HG02642 (cell line): ENCODE results near the gene PSEN2.

Source experiments
- ATAC-seq: cut with Tn5 transposase; IDR thresholded peaks from one replicate; pipeline ENCODE4 v1.9.1; 2021; ENCODE audit warnings: mild to moderate bottlenecking; ENCODE audit not compliant: unreplicated experiment, poor library complexity

The PSEN2 gene

DNA sequence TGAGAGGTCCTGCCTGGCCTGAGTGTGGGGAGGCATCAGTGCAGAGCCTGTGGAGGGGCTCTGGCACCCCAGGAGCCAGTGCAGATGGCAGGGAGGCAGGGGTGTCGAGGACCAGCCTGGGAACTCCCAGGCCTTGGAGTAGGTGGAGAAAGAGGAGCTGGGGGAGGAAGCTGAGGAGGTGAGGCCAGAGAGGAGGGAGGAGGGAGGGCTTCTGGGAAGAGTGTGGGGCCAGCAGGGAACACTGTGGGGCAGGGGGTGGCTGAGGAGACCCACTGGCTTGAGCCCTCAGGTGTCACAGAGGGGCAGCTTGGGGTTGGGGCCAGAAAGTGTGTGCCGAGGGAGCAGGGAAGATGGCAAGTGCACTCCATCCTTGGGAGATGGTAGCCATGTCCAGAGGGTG, 73.5 kb downstream of the PSEN2 start:
- no peak for ATAC-seq

DNA sequence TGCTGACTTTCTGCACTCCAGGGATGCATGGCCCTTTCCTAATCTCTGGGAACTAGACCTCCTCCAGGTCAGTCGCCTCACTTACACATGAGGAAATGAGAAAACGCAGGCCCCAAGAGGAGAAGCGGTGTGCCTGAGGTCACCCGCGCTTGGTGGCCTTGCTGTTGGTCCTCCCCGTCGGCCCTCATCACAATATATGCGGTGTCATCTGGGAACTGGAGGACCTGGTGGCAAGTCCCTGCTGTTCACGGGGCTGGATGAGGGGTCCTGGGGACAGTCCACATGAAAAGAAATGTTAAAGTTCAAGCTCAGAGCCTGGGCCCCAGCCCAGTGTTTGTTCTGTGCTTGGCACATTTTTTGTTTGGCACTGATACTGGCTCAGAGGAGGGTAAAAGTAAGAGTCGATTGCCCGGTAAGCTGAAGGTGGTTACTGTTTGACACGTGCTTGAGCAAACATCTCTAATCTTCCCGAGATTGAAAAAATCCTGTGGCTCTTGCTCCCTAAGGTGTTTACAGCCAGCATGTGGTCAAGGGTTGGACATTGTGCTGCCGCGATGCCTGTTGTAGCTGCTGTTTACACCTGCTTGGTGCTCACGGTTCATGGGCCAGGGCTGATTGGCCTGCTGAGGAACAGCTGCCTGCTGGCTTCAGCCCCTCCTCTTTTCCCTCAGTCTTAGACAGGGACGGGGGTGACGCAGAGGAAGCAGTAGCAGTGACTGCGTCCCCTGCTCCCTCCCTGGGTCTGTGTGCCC, 74.9 kb downstream of the PSEN2 start:
- no peak for ATAC-seq
